ENCODE measurements around the gene GUCA1A. TPM values are rescaled to one million over a fixed set of nuclear protein-coding genes. Genes with fewer than 3 reads are reported as not detected.

GUCA1A gene
- total RNA-seq, 1 donor from 2014 or later = not detected

- no peak for TF ChIP-seq CTCF (IDR thresholded peaks at IDR 0.05)
- no peaks in the 10 kb centered on the region for H3K4me1 ChIP-seq
- ATAC-seq (peak; percentile 13), DNase-seq (no peak)
- no peaks in the 10 kb centered on the region for H3K36me3 ChIP-seq
- no peaks in the 10 kb centered on the region for H3K9me3 ChIP-seq
- no peak overlapping the region for H3K27ac ChIP-seq
- intact Hi-C loops (cut with DNase I) = no loop called here
- no peak overlapping the region for H3K4me3 ChIP-seq
- no peaks in the 10 kb centered on the region for H3K27me3 ChIP-seq
Observed at GRCh38 chr6:42177514-42178364, 4.6 kb downstream of the GUCA1A start.

DNA sequence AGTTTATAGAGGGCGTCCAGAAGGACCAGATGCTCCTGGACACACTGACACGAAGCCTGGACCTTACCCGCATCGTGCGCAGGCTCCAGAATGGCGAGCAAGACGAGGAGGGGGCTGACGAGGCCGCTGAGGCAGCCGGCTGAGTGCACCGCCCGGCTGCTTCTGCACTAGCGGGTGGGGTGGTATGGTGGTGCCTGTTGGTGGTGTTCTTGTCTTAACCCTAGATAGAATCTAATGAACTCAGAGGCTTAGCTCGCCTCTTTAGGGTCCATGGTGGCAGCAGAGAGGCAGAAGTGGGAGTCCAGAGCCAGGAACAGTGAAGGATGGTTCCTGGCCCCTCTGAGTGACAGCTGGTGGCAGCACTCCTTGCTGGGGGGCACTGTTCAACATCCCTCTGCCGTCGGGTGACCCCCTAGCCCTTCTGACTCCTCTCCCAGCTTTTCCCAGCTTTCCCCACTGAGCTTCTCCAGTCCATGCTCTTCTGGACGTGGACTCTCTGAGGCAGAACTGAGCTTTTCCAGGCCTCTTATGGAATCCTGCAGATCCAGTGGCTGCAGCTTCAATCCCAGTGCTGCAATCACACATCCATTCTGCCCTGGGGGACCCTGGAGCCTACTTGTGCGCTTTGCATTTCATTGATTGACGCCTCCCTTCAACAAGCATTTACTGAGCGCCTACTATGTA lies 6.2 kb downstream of the GUCA1A start:
- H3K4me1 ChIP-seq = no peaks in the 10 kb centered on the region
- no peaks in the 10 kb centered on the region for H3K27me3 ChIP-seq
- H3K36me3 ChIP-seq = no peaks in the 10 kb centered on the region
- H3K27ac ChIP-seq = no peak overlapping the region
- no peaks in the 10 kb centered on the region for H3K9me3 ChIP-seq
- no peak for DNase-seq
- no peak overlapping the region for H3K4me3 ChIP-seq
- intact Hi-C loops (cut with DNase I) = no loop called here
- TF ChIP-seq CTCF (IDR thresholded peaks at IDR 0.05) = no peak
- ATAC-seq = no peak

DNA sequence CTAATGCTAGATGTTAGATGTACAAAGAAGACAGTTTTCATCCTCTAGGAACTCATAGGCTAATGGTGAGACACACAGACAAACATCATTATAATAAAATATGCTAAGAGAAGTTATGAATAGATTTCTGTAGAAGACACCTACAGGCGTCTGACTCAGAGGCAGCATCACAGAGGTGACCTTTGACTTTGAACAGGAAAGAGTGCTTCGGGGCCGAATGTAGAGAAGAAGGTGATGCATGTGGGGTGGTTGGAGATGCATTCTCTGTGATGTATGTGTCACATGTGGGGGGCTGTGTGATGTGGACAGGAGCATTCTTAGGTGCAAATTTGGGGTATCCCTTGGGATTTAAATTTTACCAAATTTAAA lies 6.8 kb downstream of the GUCA1A start:
- H3K27me3 ChIP-seq = no peaks in the 10 kb centered on the region
- ATAC-seq (no peak), DNase-seq (no peak)
- H3K4me1 ChIP-seq = no peaks in the 10 kb centered on the region
- intact Hi-C loops (cut with DNase I) = no loop called here
- H3K4me3 ChIP-seq = no peak overlapping the region
- no peaks in the 10 kb centered on the region for H3K36me3 ChIP-seq
- no peak overlapping the region for H3K27ac ChIP-seq
- H3K9me3 ChIP-seq = no peaks in the 10 kb centered on the region
- TF ChIP-seq CTCF (IDR thresholded peaks at IDR 0.05) = no peak

- intact Hi-C loops (cut with DNase I) = no loop called here
- Histone ChIP-seq H3K9me3 (no peaks in the 10 kb centered on the region), H3K27me3 (no peaks in the 10 kb centered on the region), H3K27ac (no peak overlapping the region), H3K4me3 (no peak overlapping the region), H3K36me3 (no peaks in the 10 kb centered on the region), H3K4me1 (no peaks in the 10 kb centered on the region)
- no peak for DNase-seq
- no peak for ATAC-seq
- no peak for TF ChIP-seq CTCF (IDR thresholded peaks at IDR 0.05)
Observed at GRCh38 chr6:42182101-42182500, 8.9 kb downstream of the GUCA1A start.

GRCh38 chr6:42184475-42184874 lies 11.3 kb downstream of the GUCA1A start:
- H3K4me1 ChIP-seq = no peaks in the 10 kb centered on the region
- no peak for TF ChIP-seq CTCF (IDR thresholded peaks at IDR 0.05)
- H3K4me3 ChIP-seq = no peak overlapping the region
- H3K36me3 ChIP-seq = no peaks in the 10 kb centered on the region
- no peak overlapping the region for H3K27ac ChIP-seq
- H3K27me3 ChIP-seq = no peaks in the 10 kb centered on the region
- no peaks in the 10 kb centered on the region for H3K9me3 ChIP-seq
- DNase-seq = no peak
- intact Hi-C loops (cut with DNase I) = no loop called here
- ATAC-seq = no peak

Data from upper lobe of right lung (tissue), 1 donor.